Progenitor cell of endocrine pancreas (in vitro differentiated cells): ENCODE results near the gene ZBTB20. TPM values are rescaled to one million over a fixed set of nuclear protein-coding genes. Genes with fewer than 3 reads are reported as not detected.

Experiments used
- DNase-seq: peaks from one replicate; pipeline ENCODE4 v3.0.0; 2021; ENCODE audit warnings: low spot score; ENCODE audit not compliant: unreplicated experiment
- H3K27ac Mint-ChIP-seq: 2 replicates; pipeline ENCODE4 v1.8.0; 2021; ENCODE audit warnings: mild to moderate bottlenecking, moderate library complexity, mixed read lengths
- H3K27me3 Mint-ChIP-seq: 2 replicates; pipeline ENCODE4 v1.8.0; 2021; ENCODE audit warnings: mixed read lengths
- H3K36me3 Mint-ChIP-seq: 2 replicates; pipeline ENCODE4 v1.8.0; 2022; ENCODE audit warnings: mixed read lengths; ENCODE audit not compliant: insufficient read depth
- H3K4me1 Mint-ChIP-seq: 2 replicates; pipeline ENCODE4 v1.8.0; 2021; ENCODE audit warnings: low read depth, mixed read lengths
- H3K4me3 Mint-ChIP-seq: 2 replicates; pipeline ENCODE4 v1.8.0; 2021; ENCODE audit warnings: low read depth, mild to moderate bottlenecking, moderate library complexity, mixed read lengths
- H3K9me3 Mint-ChIP-seq: 2 replicates; pipeline ENCODE4 v1.8.0; 2021; ENCODE audit warnings: low read depth, mixed read lengths
- total RNA-seq: library from RNA; stranded (reverse); gene quantifications from 2 replicates; pipeline ENCODE4 v1.2.1, GENCODE V29; 2021
- TF ChIP-seq, protein P1 (sequence below): fragments of 200-600 bp; sonication (generic); IDR thresholded peaks from one replicate; pipeline ENCODE4 v1.5.0; 2021; ENCODE audit warnings: antibody characterized with exemption, mild to moderate bottlenecking; ENCODE audit not compliant: unreplicated experiment

ZBTB20 gene
- total RNA-seq, 1 donor from 2014 or later = 27.3 TPM

- Mint-ChIP-seq H3K27ac (no peak overlapping the region), H3K9me3 (peaks cover 8% of the 10 kb centered on the region), H3K36me3 (peaks cover 1% of the 10 kb centered on the region), H3K4me1 (peaks cover 13% of the 10 kb centered on the region), H3K4me3 (no peak overlapping the region), H3K27me3 (no peaks in the 10 kb centered on the region)
- TF ChIP-seq, protein P1, sequence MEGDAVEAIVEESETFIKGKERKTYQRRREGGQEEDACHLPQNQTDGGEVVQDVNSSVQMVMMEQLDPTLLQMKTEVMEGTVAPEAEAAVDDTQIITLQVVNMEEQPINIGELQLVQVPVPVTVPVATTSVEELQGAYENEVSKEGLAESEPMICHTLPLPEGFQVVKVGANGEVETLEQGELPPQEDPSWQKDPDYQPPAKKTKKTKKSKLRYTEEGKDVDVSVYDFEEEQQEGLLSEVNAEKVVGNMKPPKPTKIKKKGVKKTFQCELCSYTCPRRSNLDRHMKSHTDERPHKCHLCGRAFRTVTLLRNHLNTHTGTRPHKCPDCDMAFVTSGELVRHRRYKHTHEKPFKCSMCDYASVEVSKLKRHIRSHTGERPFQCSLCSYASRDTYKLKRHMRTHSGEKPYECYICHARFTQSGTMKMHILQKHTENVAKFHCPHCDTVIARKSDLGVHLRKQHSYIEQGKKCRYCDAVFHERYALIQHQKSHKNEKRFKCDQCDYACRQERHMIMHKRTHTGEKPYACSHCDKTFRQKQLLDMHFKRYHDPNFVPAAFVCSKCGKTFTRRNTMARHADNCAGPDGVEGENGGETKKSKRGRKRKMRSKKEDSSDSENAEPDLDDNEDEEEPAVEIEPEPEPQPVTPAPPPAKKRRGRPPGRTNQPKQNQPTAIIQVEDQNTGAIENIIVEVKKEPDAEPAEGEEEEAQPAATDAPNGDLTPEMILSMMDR = no peak
- no peak for DNase-seq
These were observed 486.3 kb downstream of the ZBTB20 start for GRCh38 chr3:114660808-114661207.

DNA sequence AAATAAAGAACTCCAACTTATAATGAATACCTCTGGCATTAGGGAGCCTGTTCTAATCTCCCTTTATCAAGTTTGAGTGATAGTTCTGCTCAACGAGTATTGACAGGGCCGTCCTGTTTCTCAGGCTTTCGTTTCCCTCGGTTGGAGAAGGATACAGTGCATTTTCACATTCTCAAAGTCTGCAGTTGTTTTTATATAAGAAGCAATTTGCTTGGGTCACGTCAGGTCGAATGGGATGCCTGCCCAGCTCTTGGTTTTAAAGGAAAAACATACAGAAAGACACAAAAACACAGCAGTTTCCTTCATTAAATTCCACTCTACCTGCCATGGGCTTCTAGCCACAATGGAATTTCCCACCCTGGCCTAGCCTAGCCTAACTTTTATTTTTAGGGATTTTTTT lies 487.0 kb downstream of the ZBTB20 start:
- Mint-ChIP-seq H3K4me1 (peaks cover 13% of the 10 kb centered on the region), H3K9me3 (peaks cover 8% of the 10 kb centered on the region), H3K27me3 (no peaks in the 10 kb centered on the region), H3K36me3 (peaks cover 1% of the 10 kb centered on the region), H3K4me3 (no peak overlapping the region), H3K27ac (no peak overlapping the region)
- DNase-seq = no peak
- TF ChIP-seq, protein P1 = no peak

GRCh38 chr3:114659109-114660061 lies 487.7 kb downstream of the ZBTB20 start:
- H3K4me3 Mint-ChIP-seq = no peak overlapping the region
- peak overlapping the region; percentile 64 for H3K27ac Mint-ChIP-seq
- no peaks in the 10 kb centered on the region for H3K27me3 Mint-ChIP-seq
- TF ChIP-seq, protein P1 = no peak
- H3K9me3 Mint-ChIP-seq = peaks cover 8% of the 10 kb centered on the region
- H3K4me1 Mint-ChIP-seq = peaks cover 13% of the 10 kb centered on the region
- DNase-seq = no peak
- peaks cover 1% of the 10 kb centered on the region for H3K36me3 Mint-ChIP-seq

- H3K36me3 Mint-ChIP-seq = no peaks in the 10 kb centered on the region
- H3K27ac Mint-ChIP-seq = no peak overlapping the region
- H3K9me3 Mint-ChIP-seq = peaks cover 4% of the 10 kb centered on the region
- no peak for DNase-seq
- no peaks in the 10 kb centered on the region for H3K4me1 Mint-ChIP-seq
- TF ChIP-seq, protein P1 = no peak
- H3K4me3 Mint-ChIP-seq = no peak overlapping the region
- H3K27me3 Mint-ChIP-seq = no peaks in the 10 kb centered on the region
These were observed 495.5 kb downstream of the ZBTB20 start for GRCh38 chr3:114651555-114651954.

GRCh38 chr3:114650808-114651207 lies 496.3 kb downstream of the ZBTB20 start:
- Mint-ChIP-seq H3K27ac (no peak overlapping the region), H3K27me3 (no peaks in the 10 kb centered on the region)
- TF ChIP-seq, protein P1 = no peak

More at GRCh38 chr3:114650808-114651207, 496.3 kb downstream of the ZBTB20 start:
- H3K36me3 Mint-ChIP-seq = no peaks in the 10 kb centered on the region
- DNase-seq = no peak
- H3K9me3 Mint-ChIP-seq = peaks cover 4% of the 10 kb centered on the region
- H3K4me1 Mint-ChIP-seq = no peaks in the 10 kb centered on the region
- H3K4me3 Mint-ChIP-seq = no peak overlapping the region
